Nephron progenitor cell (in vitro differentiated cells): ENCODE measurements around the gene WDR53.
"Not testable (repeated sequence)": the region's sequence is repeated elsewhere in the genome, so short reads cannot be mapped to it uniquely, and the experiment has no call there.

Experiments used
- DNase-seq: peaks from one replicate; pipeline ENCODE4 v3.0.0; 2021
- H3K27ac Mint-ChIP-seq: 2 replicates; pipeline ENCODE4 v1.8.0; 2021; ENCODE audit warnings: mild to moderate bottlenecking, moderate library complexity, mixed read lengths
- H3K27me3 Mint-ChIP-seq: 2 replicates; pipeline ENCODE4 v1.8.0; 2021; ENCODE audit warnings: mild to moderate bottlenecking, low read depth, mixed read lengths; ENCODE audit not compliant: poor library complexity
- H3K36me3 Mint-ChIP-seq: 2 replicates; pipeline ENCODE4 v1.8.0; 2021; ENCODE audit warnings: low read depth, mixed read lengths
- H3K4me1 Mint-ChIP-seq: 2 replicates; pipeline ENCODE4 v1.8.0; 2021; ENCODE audit warnings: mixed read lengths
- H3K4me3 Mint-ChIP-seq: 2 replicates; pipeline ENCODE4 v1.8.0; 2021; ENCODE audit warnings: mild to moderate bottlenecking, moderate library complexity, mixed read lengths
- H3K9me3 Mint-ChIP-seq: 2 replicates; pipeline ENCODE4 v1.8.0; 2021; ENCODE audit warnings: mild to moderate bottlenecking, moderate library complexity, mixed read lengths
- CTCF ChIP-seq: fragments of 200-600 bp; sonication (generic); IDR thresholded peaks from 2 replicates; pipeline ENCODE4 v1.5.0; 2021; ENCODE audit warnings: antibody characterized with exemption

The WDR53 gene

GRCh38 chr3:196568246-196569002 lies at the start of gene WDR53, which contains the start of gene FBXO45:
Gene WDR53 (minus strand): TSS chr3:196568554. CDS start chr3:196561475, 7,079 bp downstream.
Gene FBXO45 (plus strand): TSS chr3:196568660. CDS start chr3:196568985, 325 bp downstream.
- no peak for TF ChIP-seq CTCF
- H3K9me3 Mint-ChIP-seq = no peaks in the 10 kb centered on the region
- peak; percentile 91 for DNase-seq
- peak within 1 kb of the TSS; percentile 99 for H3K27ac Mint-ChIP-seq
- no peaks in the 10 kb centered on the region for H3K36me3 Mint-ChIP-seq
- peaks cover 4% of the 10 kb centered on the region for H3K27me3 Mint-ChIP-seq
- peaks cover 26% of the 10 kb centered on the region for H3K4me1 Mint-ChIP-seq
- peak within 1 kb of the TSS; percentile 98 for H3K4me3 Mint-ChIP-seq

GRCh38 chr3:196617256-196617655 lies 48.9 kb upstream of the WDR53 start:
- H3K27ac Mint-ChIP-seq = no peak overlapping the region
- TF ChIP-seq CTCF = no peak

GRCh38 chr3:196615234-196615633 lies 46.9 kb upstream of the WDR53 start:
- H3K9me3 Mint-ChIP-seq, H3K36me3 Mint-ChIP-seq, H3K27ac Mint-ChIP-seq, H3K4me3 Mint-ChIP-seq, H3K27me3 Mint-ChIP-seq, DNase-seq: not testable (repeated sequence)
- H3K4me1 Mint-ChIP-seq = peaks cover 28% of the 10 kb centered on the region

More at GRCh38 chr3:196617256-196617655, 48.9 kb upstream of the WDR53 start:
- H3K27me3 Mint-ChIP-seq = no peaks in the 10 kb centered on the region
- no peak overlapping the region for H3K4me3 Mint-ChIP-seq
- DNase-seq = no peak
- H3K9me3 Mint-ChIP-seq = no peaks in the 10 kb centered on the region
- H3K36me3 Mint-ChIP-seq = no peaks in the 10 kb centered on the region
- H3K4me1 Mint-ChIP-seq = peaks cover 34% of the 10 kb centered on the region

GRCh38 chr3:196611761-196612483 lies 43.6 kb upstream of the WDR53 start:
- Mint-ChIP-seq H3K36me3 (no peaks in the 10 kb centered on the region), H3K9me3 (no peaks in the 10 kb centered on the region), H3K4me1 (peaks cover 19% of the 10 kb centered on the region), H3K4me3 (no peak overlapping the region), H3K27me3 (peaks cover 2% of the 10 kb centered on the region), H3K27ac (peak overlapping the region; percentile 81)
- TF ChIP-seq CTCF = no peak
- no peak for DNase-seq

GRCh38 chr3:196609805-196610515 lies 41.6 kb upstream of the WDR53 start:
- Mint-ChIP-seq H3K9me3 (no peaks in the 10 kb centered on the region), H3K36me3 (no peaks in the 10 kb centered on the region), H3K27ac (no peak overlapping the region), H3K4me1 (peaks cover 19% of the 10 kb centered on the region), H3K27me3 (peaks cover 5% of the 10 kb centered on the region), H3K4me3 (no peak overlapping the region)
- TF ChIP-seq CTCF = no peak
- DNase-seq = no peak

- Mint-ChIP-seq H3K9me3 (no peaks in the 10 kb centered on the region), H3K4me3 (no peak overlapping the region), H3K27ac (no peak overlapping the region), H3K36me3 (no peaks in the 10 kb centered on the region), H3K27me3 (peaks cover 5% of the 10 kb centered on the region), H3K4me1 (peaks cover 19% of the 10 kb centered on the region)
- peak; percentile 95 for DNase-seq
- TF ChIP-seq CTCF = peak; percentile 87
Observed at GRCh38 chr3:196609343-196609775, 41.0 kb upstream of the WDR53 start.
